ENCODE measurements around the gene ATP7A.
"Not testable (repeated sequence)": the region's sequence is repeated elsewhere in the genome, so short reads cannot be mapped to it uniquely, and the experiment has no call there.

Gene ATP7A

DNA sequence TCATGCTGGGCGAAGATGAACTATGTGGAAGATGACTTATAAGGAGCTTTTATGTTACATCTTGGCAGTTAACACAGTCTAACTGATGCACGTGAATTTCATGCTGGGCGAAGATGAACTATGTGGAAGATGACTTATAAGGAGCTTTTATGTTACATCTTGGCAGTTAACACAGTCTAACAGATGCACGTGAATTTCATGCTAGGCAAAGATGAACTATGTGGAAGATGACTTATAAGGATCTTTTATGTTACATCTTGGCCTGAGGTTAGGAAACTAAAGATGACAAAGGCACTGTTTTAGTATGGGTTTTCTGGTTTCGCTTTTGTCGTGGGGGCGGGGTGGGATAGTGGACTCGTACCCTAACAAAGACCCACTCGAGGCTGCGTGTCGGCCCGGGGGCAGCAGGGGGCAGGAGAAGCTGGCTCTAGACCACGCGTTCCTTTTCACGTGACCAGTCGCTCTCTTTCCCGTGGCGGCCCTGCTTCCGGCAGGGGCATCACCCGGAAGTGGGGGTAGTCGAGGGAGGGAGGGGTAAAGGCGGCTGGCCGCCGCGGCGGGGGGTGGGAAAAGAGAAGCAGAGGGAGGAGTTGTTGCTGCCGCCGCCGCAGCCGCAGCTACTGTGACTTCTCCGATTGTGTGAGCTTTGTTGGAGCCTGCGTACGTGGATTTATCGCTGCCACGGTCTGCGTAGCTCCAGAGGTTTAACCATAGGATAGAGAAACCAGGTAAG is at the start of gene ATP7A:
Gene ATP7A, plus strand, starts transcription at position 586 of the 733 bp plus-strand sequence. CDS start 60,949 bp downstream, outside the sequence.
- Histone ChIP-seq H3K4me3 (ENCODE audit: low read depth, low read length) (peak within 1 kb of the TSS; percentile 83), H3K4me2 (ENCODE audit: low read length) (peak within 1 kb of the TSS; percentile 76)
- TF ChIP-seq, protein P1, sequence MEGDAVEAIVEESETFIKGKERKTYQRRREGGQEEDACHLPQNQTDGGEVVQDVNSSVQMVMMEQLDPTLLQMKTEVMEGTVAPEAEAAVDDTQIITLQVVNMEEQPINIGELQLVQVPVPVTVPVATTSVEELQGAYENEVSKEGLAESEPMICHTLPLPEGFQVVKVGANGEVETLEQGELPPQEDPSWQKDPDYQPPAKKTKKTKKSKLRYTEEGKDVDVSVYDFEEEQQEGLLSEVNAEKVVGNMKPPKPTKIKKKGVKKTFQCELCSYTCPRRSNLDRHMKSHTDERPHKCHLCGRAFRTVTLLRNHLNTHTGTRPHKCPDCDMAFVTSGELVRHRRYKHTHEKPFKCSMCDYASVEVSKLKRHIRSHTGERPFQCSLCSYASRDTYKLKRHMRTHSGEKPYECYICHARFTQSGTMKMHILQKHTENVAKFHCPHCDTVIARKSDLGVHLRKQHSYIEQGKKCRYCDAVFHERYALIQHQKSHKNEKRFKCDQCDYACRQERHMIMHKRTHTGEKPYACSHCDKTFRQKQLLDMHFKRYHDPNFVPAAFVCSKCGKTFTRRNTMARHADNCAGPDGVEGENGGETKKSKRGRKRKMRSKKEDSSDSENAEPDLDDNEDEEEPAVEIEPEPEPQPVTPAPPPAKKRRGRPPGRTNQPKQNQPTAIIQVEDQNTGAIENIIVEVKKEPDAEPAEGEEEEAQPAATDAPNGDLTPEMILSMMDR (IDR thresholded peaks at IDR 0.05) = peak; percentile 56

DNA sequence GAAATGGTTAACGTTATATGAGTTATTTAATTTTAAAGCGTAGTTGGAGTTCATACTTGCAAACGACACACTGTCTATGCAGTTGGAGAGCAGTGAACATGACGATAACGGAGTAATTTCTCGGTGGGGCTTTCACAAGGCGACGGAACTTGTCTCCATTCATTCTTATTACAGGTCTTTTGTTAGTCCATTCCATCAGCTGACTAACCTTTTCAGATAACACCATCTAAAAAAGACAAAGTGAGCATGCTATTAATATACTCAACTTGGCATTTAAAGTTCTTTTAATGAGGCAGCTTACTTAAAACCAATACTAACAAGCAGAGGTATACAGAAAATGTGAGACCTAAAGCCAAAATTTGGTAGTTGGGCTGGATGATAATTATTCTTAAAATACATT is 35.1 kb upstream of the ATP7A start:
- Histone ChIP-seq H3K9ac (no peak overlapping the region), H3K36me3 (ENCODE audit: control insufficient read depth, insufficient read depth, low read length) (no peaks in the 10 kb centered on the region), H3K27ac (no peak overlapping the region), H3K4me1 (no peaks in the 10 kb centered on the region), H3K4me3 (ENCODE audit: low read depth, low read length) (no peak overlapping the region), H3K27me3 (ENCODE audit: control insufficient read depth, insufficient read depth, low read length) (no peaks in the 10 kb centered on the region), H3K4me2 (ENCODE audit: low read length) (no peak overlapping the region), H3K9me3 (ENCODE audit: control insufficient read depth, low read length) (no peaks in the 10 kb centered on the region), H2AFZ (no peak overlapping the region), H3K79me2 (no peaks in the 10 kb centered on the region)
- TF ChIP-seq, protein P1 (IDR thresholded peaks at IDR 0.05) = no peak

More for the DNA sequence above, at the start of gene ATP7A:
- no peaks in the 10 kb centered on the region for H3K36me3 ChIP-seq (ENCODE audit: control insufficient read depth, insufficient read depth, low read length)
- no peak within 1 kb of the TSS for H3K9ac ChIP-seq
- H3K27me3 ChIP-seq (ENCODE audit: control insufficient read depth, insufficient read depth, low read length) = no peaks in the 10 kb centered on the region
- no peaks in the 10 kb centered on the region for H3K79me2 ChIP-seq
- H2AFZ ChIP-seq = peak within 1 kb of the TSS; percentile 78
- no peaks in the 10 kb centered on the region for H3K9me3 ChIP-seq (ENCODE audit: control insufficient read depth, low read length)
- H3K27ac ChIP-seq = peak within 1 kb of the TSS; percentile 80
- H3K4me1 ChIP-seq = no peaks in the 10 kb centered on the region

DNA sequence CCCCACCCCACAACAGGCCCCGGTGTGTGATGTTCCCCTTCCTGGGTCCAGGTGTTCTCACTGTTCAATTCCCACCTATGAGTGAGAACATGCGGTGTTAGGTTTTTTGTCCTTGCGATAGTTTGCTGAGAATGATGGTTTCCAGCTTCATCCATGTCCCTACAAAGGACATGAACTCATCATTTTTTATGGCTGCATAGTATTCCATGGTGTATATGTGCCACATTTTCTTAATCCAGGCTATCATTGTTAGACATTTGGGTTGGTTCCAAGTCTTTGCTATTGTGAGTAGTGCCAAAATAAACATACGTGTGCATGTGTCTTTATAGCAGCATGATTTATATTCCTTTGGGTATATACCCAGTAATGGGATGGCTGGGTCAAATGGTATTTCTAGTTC is 29.1 kb upstream of the ATP7A start:
- not testable (repeated sequence) for H3K4me2 ChIP-seq (ENCODE audit: low read length); H3K27ac ChIP-seq; H3K9me3 ChIP-seq (ENCODE audit: control insufficient read depth, low read length); H2AFZ ChIP-seq; H3K4me3 ChIP-seq (ENCODE audit: low read depth, low read length); H3K4me1 ChIP-seq; H3K27me3 ChIP-seq (ENCODE audit: control insufficient read depth, insufficient read depth, low read length); H3K79me2 ChIP-seq; H3K36me3 ChIP-seq (ENCODE audit: control insufficient read depth, insufficient read depth, low read length); H3K9ac ChIP-seq

DNA sequence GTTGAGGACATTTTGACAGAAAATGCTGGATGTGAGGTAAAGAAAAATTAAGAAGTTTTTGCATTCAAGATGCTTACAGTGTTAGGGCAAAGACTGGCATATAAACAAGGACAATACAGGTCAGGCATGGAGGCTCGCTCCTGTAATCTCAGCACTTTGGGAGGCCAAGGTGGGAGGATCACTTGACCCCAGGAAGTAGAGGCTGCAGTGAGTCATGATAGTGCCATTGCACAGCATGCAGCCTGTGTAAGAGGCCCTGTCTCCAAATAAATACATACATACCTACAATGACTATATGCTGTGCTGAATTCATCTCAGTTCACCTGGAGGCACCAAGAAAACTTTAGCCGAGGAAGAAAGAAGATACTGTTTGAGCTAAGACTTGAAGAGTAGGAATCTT is 17.6 kb upstream of the ATP7A start:
- H3K4me3 ChIP-seq (ENCODE audit: low read depth, low read length) = no peak overlapping the region
- peaks cover 13% of the 10 kb centered on the region for H3K79me2 ChIP-seq
- TF ChIP-seq, protein P1 (IDR thresholded peaks at IDR 0.05) = no peak
- H2AFZ ChIP-seq = no peak overlapping the region
- no peaks in the 10 kb centered on the region for H3K4me1 ChIP-seq
- H3K27ac ChIP-seq = no peak overlapping the region
- H3K36me3 ChIP-seq (ENCODE audit: control insufficient read depth, insufficient read depth, low read length) = no peaks in the 10 kb centered on the region
- no peak overlapping the region for H3K4me2 ChIP-seq (ENCODE audit: low read length)
- H3K9ac ChIP-seq = no peak overlapping the region
- no peaks in the 10 kb centered on the region for H3K9me3 ChIP-seq (ENCODE audit: control insufficient read depth, low read length)
- no peaks in the 10 kb centered on the region for H3K27me3 ChIP-seq (ENCODE audit: control insufficient read depth, insufficient read depth, low read length)

DNA sequence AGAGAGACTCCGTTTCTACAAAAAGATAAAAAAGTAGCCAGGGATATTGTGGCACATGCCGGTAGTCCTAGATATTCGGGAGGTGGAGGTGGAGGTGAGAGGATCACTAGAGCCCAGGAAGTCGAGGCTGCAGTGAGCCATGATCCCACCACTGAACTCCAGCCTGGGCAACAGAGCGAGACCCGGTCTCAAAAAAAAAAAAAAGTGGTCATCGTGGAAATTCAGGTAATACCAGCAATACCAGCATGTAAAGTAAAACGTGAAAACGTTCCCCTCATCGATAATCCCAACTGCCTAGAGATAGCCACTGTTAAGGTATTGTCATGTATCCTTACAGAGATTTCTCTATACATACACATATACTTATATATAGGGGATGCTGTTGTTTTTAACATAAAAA is 16.8 kb upstream of the ATP7A start:
- Histone ChIP-seq H2AFZ (no peak overlapping the region), H3K9me3 (ENCODE audit: control insufficient read depth, low read length) (no peaks in the 10 kb centered on the region), H3K4me1 (no peaks in the 10 kb centered on the region), H3K27me3 (ENCODE audit: control insufficient read depth, insufficient read depth, low read length) (no peaks in the 10 kb centered on the region), H3K4me2 (ENCODE audit: low read length) (no peak overlapping the region), H3K27ac (no peak overlapping the region), H3K36me3 (ENCODE audit: control insufficient read depth, insufficient read depth, low read length) (no peaks in the 10 kb centered on the region), H3K4me3 (ENCODE audit: low read depth, low read length) (no peak overlapping the region), H3K9ac (no peak overlapping the region), H3K79me2 (peaks cover 13% of the 10 kb centered on the region)
- TF ChIP-seq, protein P1 (IDR thresholded peaks at IDR 0.05) = no peak
